Measurements from ENCODE around the gene CALHM6.
"Not testable (repeated sequence)": the region's sequence is repeated elsewhere in the genome, so short reads cannot be mapped to it uniquely, and the experiment has no call there.

CALHM6 gene

GRCh38 chr6:116482780-116483179, 21.6 kb downstream of the CALHM6 start:
- no peak for DNase-seq (ENCODE audit: low read depth)

DNA sequence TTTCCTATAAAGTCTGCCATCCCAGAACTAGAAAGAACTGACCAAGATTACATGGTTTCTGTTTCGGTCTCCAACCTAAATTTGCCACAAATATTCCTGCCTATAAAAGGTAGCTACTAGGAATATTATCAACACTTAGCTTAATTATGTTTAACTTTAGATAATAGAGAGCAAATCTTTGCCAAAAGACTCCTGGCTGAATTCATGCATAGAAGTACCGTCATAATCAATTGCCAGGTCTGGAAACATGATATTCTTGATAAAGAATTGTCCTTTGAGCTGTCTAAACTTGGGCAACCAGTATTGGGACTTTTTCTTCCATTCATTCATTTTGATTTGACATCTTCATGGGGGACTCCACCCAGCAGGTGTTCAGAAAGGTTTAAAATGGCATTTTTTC, 22.4 kb downstream of the CALHM6 start:
- no peak for DNase-seq (ENCODE audit: low read depth)

DNA sequence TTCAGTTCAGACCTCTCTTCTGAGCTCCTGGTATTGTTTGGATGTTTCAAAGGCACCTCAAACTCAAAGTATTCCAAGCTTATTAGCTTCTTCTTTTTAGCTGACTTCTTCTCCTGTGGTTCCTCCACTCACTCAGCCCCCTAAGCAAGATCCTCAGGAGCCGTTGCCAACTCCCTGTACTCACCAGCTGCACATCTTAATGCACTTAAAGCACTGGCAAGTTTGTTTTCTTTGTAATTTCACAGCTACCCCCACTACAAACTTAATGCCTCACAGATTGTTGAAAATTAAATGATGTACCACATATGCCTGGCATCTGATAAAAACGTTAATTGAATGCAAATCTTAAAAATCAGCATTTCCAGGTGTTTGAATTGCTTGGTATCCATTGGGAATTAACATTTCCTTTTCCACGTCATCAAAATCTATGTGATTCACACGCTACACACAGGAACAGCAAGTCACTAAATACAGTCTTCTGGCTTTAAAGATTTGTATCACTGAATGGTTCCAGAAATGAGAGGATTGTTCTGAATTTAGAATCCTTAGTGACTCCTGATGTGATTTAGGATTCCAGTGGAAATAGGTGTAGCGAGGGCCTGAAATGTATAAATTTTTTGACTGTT, 24.5 kb downstream of the CALHM6 start:
- no peak for DNase-seq (ENCODE audit: low read depth)

DNA sequence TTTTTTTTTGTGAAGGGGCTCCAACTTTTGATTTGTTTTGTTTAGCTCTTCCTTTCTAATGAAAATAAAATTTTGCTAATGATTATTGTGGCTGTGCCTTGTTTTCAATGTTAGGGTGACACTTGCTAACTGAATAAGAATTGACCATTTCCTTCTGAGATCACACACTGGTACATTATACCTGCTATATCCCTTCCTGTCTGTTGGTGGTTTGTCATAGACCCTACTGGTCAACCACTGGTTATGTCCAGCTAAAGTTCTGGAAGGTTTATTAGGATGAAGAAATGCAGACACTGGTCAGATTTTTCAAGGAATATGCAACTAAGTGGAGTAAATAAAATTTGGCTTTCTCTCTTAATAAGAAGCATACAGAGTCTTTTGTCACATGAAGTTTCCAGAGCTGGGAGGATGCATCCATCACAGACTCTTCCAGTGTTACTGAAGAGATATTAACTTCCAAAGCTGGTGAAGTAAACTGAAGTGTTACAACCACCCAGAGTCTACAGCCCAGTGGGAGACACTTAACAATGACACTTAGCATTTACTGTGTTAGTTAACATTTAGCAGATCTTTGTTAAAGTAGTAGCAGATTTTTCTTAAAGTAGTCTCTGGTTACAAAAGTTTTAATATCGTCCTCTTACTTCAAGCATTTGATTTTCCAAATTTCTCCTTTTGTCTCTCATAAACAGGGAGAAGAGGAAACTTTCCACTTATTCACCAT, 30.6 kb downstream of the CALHM6 start:
- DNase-seq (ENCODE audit: low read depth): no peak

- DNase-seq (ENCODE audit: low read depth): no peak
Observed at GRCh38 chr6:116492331-116493067, 31.3 kb downstream of the CALHM6 start.

DNA sequence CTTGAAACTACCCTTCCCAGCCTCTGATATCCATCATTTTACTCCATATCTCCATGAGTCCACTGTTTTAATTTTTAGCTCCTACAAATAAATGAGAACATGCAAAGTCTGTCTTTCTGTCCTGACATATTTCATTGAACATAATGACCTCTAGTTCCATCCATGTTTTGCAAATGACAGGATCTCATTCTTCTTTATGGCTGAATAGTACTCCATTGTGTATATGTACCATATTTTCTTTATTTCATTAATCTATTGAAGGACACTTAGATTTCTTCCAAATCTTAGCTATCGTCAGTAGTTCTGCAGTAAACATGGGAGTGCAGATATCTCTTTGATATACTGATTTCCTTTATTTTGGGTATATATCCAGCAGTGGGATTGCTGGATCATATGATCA, 34.0 kb downstream of the CALHM6 start:
- DNase-seq (ENCODE audit: low read depth): not testable (repeated sequence)

- DNase-seq (ENCODE audit: low read depth): no peak
Observed at GRCh38 chr6:116497113-116497676, 36.0 kb downstream of the CALHM6 start.

- DNase-seq (ENCODE audit: low read depth): no peak
Observed at GRCh38 chr6:116500969-116501433, 39.8 kb downstream of the CALHM6 start.

DNA sequence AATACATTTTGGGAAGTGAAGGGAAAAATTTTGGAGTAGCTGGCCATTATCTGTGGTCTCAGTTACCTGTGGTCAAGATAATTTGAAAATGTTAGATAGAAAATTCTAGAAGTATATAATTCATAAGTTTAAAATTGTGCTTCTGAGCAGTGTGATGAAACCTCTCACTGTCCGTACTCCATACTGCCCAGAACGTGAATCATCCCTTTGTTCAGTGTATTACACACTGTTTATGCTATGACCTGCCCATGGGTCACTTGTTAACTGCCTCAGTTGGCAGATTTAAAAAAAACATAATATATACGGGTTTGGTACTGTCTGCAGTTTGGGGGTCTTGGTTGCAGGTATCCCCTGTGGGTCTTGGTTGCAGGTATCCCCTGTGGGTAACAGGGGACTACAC, 46.1 kb downstream of the CALHM6 start:
- peak; percentile 75 for DNase-seq (ENCODE audit: low read depth)

DNA sequence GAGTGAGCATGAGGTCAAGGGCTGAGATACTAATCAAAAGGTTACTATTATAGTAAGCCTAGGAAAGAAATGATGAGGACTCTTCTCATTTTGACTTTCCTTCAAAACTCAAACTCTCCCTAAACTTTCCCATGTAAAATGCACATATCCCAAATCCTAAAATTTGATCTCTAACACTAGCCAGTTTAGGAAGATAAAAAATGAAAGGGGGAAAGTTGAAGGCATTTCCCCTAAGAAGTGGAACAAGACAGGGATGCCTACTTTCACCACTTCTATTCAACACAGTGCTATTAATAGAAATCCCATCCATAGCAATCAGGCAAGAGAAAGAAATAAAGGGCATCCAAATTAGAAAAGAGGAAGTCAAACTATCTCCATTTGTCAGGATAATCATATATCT, 47.4 kb downstream of the CALHM6 start:
- DNase-seq (ENCODE audit: low read depth): no peak

DNA sequence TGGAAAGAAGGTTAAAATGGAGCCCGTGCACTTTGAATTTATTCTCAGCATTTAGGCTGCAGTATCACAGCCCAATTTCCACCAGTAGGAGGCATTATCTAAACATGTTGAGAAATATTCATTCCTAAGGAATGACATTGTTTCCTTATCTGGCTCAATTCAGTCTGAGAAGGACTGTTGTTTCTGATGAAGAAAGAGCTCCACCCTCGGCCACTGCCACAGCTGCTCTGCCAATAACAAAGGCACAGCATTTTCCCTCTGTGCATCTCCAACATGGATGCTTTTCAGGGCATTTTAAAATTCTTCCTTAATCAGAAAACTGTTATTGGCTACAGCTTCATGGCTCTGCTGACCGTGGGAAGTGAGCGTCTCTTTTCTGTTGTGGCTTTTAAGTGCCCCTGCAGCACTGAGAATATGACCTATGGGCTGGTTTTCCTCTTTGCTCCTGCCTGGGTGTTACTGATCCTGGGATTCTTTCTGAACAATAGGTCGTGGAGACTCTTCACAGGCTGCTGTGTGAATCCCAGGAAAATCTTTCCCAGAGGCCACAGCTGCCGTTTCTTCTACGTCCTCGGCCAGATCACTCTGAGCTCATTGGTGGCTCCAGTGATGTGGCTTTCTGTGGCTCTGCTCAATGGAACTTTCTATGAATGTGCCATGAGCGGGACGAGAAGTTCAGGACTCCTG, 50.4 kb downstream of the CALHM6 start, which contains the start of gene CALHM5:
Gene CALHM5 (plus strand): TSS at position 216 of the 687 bp plus-strand sequence. CDS start 58 bp downstream, at position 274.
- peak; percentile 93 for DNase-seq (ENCODE audit: low read depth)

- peak; percentile 21 for DNase-seq (ENCODE audit: low read depth)
Observed at GRCh38 chr6:116512111-116512559, 51.0 kb downstream of the CALHM6 start.

DNA sequence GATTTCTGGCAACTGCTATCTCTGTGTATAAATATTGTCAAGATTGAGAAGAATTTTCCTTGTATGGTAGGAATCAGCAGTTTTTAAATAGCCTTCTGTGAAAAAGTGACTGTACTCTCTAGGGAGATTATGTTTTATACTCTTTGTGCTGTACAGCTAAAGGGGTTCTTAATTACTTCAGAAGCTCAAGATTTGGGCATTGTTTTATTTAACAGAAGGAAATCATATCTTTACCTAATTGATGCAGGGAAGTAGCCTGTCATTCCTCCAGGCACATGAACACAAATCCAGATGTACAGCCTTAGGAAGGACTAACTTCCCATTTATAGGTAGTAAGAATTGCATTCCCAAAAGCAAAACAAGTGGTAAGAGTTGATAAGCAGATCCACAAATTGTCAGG, 51.6 kb downstream of the CALHM6 start:
- DNase-seq (ENCODE audit: low read depth): no peak
